Measurements from ENCODE around the gene RRP9. TPM values are rescaled to one million over a fixed set of nuclear protein-coding genes. Genes with fewer than 3 reads are reported as not detected.

Gene RRP9
- total RNA-seq, 1 donor from 2014 or later, result 20.6 TPM

DNA sequence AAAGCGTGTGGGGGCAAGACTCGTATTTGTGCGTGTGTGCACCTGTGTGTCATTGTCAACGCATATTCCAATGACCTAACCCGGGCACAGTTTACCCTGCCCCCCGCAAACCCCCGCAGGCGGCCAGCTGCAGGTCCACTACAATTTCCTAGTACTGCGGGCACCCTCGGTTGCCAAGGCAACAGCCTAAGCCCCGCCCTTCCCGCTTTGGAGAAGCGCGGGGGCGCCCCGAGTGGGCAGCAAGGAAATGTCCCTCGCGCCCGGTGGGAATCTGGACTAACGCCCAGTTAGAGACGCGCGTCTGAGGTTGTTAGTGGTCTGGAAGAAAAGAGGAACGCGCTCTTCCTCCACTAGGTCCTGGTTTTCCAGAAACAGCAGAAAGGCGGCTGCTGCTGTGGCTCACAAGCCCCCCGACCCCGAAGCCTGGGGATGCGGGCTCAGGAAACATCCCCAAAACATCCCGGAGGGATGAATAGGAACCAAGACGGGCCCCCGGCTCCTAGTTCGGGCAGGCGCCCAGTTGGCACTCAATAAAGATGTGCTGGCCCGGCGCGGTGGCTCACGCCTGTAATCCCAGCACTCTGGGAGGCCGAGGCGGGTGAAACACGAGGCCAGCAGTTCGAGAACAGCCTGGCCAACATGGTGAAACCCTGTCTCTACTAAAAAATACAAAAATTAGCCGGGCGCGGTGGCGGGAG is 34.3 kb upstream of the RRP9 start:
- Mint-ChIP-seq H3K27ac (ENCODE audit: unreplicated experiment) (no peak overlapping the region), H3K36me3 (ENCODE audit: low read depth, unreplicated experiment) (no peaks in the 10 kb centered on the region)
- TF ChIP-seq, protein P1, sequence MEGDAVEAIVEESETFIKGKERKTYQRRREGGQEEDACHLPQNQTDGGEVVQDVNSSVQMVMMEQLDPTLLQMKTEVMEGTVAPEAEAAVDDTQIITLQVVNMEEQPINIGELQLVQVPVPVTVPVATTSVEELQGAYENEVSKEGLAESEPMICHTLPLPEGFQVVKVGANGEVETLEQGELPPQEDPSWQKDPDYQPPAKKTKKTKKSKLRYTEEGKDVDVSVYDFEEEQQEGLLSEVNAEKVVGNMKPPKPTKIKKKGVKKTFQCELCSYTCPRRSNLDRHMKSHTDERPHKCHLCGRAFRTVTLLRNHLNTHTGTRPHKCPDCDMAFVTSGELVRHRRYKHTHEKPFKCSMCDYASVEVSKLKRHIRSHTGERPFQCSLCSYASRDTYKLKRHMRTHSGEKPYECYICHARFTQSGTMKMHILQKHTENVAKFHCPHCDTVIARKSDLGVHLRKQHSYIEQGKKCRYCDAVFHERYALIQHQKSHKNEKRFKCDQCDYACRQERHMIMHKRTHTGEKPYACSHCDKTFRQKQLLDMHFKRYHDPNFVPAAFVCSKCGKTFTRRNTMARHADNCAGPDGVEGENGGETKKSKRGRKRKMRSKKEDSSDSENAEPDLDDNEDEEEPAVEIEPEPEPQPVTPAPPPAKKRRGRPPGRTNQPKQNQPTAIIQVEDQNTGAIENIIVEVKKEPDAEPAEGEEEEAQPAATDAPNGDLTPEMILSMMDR (IDR thresholded peaks at IDR 0.05; ENCODE audit: unreplicated experiment), result no peak

DNA sequence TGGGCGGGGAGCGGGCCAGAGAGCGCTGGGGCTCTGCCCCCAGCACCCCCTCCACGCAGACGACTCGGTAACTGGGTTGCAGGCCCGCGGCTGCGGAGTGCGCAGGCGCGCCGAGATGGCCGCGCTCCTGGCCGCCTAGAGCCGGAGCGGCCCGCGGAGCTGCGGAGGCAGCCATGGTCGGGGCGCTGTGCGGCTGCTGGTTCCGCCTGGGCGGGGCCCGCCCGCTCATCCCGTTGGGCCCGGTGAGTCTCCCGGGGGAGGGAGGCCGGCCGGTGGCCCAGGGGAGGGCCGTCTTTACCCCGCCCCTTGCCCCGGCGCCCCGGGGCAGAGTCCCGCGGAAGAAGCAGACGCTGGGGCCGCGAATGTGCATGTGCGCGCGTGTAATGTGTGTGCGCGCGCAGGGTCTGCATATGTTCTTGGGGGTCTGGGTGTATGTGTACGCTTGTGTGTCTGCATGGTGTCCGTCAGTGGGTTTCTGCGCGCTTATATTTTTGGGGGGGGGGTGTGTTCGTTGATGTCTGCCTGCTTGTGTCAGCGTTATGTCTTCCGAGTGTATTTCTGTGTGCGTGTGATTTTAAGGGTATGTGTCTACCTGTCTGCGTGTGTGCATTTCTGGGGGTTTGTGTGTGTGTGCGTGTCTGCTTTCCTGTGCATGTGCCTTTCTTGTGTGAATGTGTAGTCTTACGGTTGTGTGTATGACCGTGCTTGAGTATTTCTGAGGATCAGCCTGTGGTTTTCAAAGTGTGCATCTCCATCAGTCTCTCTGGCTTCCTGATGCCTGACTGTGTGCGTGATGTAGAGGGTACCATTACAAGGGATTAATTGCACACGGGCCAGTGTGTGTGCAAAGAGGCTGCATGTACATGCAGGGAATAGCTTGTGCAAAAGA is 33.5 kb upstream of the RRP9 start, which contains the start of gene ABHD14A:
TSS of gene ABHD14A (plus strand) at position 102 of the 889 bp plus-strand sequence. CDS start at position 174, 72 bp downstream.
- H3K4me1 Mint-ChIP-seq (ENCODE audit: unreplicated experiment), result peaks cover 22% of the 10 kb centered on the region

More for the DNA sequence above, 34.3 kb upstream of the RRP9 start:
- Mint-ChIP-seq H3K4me3 (ENCODE audit: unreplicated experiment) (peak overlapping the region; percentile 87), H3K9me3 (ENCODE audit: unreplicated experiment) (no peaks in the 10 kb centered on the region), H3K27me3 (ENCODE audit: unreplicated experiment) (peaks cover 4% of the 10 kb centered on the region), H3K4me1 (ENCODE audit: unreplicated experiment) (peaks cover 22% of the 10 kb centered on the region)
- peak; percentile 64 for DNase-seq (ENCODE audit: low spot score)

DNA sequence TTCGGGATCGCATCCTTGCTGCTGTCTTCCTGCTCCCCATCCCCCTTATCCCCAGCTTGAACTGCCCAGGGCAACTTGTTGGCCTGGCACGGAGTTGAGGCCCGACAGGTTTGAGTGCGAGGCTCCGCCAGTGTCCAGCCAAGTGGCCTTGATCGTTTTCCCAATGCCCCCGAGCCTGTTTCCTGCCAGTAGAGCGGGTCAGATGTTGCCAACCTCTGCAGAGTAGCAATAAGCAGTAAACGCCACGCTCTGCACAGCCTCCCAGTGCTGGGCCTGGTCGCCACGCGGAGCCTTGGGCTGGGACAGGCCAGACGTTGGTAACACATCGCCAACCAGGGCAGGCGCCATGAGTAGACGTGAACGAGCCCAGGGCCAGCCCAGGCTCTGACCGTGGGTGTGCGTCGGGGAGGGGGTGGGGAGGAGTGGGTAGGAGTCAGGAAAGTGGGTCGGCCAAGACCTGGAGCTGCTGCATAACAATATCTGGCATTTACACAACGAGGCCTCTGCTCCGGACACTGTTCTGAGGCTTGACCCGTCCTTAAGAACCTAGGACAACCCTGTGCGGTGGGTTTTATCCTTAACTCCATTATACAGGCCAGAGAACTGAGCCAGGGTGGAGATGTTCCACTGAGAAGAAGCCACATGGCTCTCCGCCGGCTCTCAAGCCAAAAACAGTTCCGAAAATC is 32.7 kb upstream of the RRP9 start:
- Mint-ChIP-seq H3K36me3 (ENCODE audit: low read depth, unreplicated experiment) (no peaks in the 10 kb centered on the region), H3K27ac (ENCODE audit: unreplicated experiment) (peak overlapping the region; percentile 24), H3K4me3 (ENCODE audit: unreplicated experiment) (peak overlapping the region; percentile 73), H3K27me3 (ENCODE audit: unreplicated experiment) (peaks cover 6% of the 10 kb centered on the region), H3K4me1 (ENCODE audit: unreplicated experiment) (peaks cover 22% of the 10 kb centered on the region), H3K9me3 (ENCODE audit: unreplicated experiment) (no peaks in the 10 kb centered on the region)
- no peak for DNase-seq (ENCODE audit: low spot score)
- TF ChIP-seq, protein P1 (IDR thresholded peaks at IDR 0.05; ENCODE audit: unreplicated experiment), result peak; percentile 10

More for the DNA sequence above, 33.5 kb upstream of the RRP9 start, which contains the start of gene ABHD14A:
- Mint-ChIP-seq H3K9me3 (ENCODE audit: unreplicated experiment) (no peaks in the 10 kb centered on the region), H3K27ac (ENCODE audit: unreplicated experiment) (peak within 1 kb of the TSS; percentile 24), H3K4me3 (ENCODE audit: unreplicated experiment) (peak within 1 kb of the TSS; percentile 87), H3K36me3 (ENCODE audit: low read depth, unreplicated experiment) (no peaks in the 10 kb centered on the region), H3K27me3 (ENCODE audit: unreplicated experiment) (peaks cover 5% of the 10 kb centered on the region)
- peak; percentile 64 for DNase-seq (ENCODE audit: low spot score)
- TF ChIP-seq, protein P1 (IDR thresholded peaks at IDR 0.05; ENCODE audit: unreplicated experiment), result no peak

DNA sequence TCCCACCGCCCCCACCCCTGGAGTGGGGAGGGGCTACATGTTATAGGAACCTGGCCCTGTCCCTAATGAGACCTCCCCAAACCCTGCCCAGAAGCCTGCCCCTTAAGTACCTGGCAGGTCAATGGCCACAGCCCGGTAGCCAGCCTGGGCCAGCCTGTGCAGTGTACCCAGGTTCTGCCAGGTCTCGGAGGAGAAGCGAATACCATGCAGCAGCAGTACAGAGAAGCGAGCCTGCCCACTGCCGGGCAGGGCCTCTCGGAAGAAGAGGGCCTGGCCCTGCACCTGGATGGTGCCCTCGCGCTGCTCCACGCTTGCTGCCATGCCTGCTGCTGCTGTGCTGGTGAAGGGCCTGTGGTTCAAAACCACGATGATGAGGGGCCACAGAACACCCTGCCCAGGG is 29.6 kb upstream of the RRP9 start:
- Mint-ChIP-seq H3K27me3 (ENCODE audit: unreplicated experiment) (peaks cover 9% of the 10 kb centered on the region), H3K4me3 (ENCODE audit: unreplicated experiment) (no peak overlapping the region), H3K9me3 (ENCODE audit: unreplicated experiment) (no peaks in the 10 kb centered on the region), H3K27ac (ENCODE audit: unreplicated experiment) (no peak overlapping the region), H3K36me3 (ENCODE audit: low read depth, unreplicated experiment) (peaks cover 3% of the 10 kb centered on the region), H3K4me1 (ENCODE audit: unreplicated experiment) (peaks cover 23% of the 10 kb centered on the region)
- no peak for DNase-seq (ENCODE audit: low spot score)
- TF ChIP-seq, protein P1 (IDR thresholded peaks at IDR 0.05; ENCODE audit: unreplicated experiment), result no peak

Measured in endothelial cell (in vitro differentiated cells).